ENCODE measurements around the gene COLGALT1. TPM values are rescaled to one million over a fixed set of nuclear protein-coding genes. Genes with fewer than 3 reads are reported as not detected.

COLGALT1 gene
- total and polyA plus RNA-seq, 2 of the 8 experiments (the other 6 are each of a cell fraction or from before 2014, with no cell fraction given), result 44.7 to 58.1 TPM

DNA sequence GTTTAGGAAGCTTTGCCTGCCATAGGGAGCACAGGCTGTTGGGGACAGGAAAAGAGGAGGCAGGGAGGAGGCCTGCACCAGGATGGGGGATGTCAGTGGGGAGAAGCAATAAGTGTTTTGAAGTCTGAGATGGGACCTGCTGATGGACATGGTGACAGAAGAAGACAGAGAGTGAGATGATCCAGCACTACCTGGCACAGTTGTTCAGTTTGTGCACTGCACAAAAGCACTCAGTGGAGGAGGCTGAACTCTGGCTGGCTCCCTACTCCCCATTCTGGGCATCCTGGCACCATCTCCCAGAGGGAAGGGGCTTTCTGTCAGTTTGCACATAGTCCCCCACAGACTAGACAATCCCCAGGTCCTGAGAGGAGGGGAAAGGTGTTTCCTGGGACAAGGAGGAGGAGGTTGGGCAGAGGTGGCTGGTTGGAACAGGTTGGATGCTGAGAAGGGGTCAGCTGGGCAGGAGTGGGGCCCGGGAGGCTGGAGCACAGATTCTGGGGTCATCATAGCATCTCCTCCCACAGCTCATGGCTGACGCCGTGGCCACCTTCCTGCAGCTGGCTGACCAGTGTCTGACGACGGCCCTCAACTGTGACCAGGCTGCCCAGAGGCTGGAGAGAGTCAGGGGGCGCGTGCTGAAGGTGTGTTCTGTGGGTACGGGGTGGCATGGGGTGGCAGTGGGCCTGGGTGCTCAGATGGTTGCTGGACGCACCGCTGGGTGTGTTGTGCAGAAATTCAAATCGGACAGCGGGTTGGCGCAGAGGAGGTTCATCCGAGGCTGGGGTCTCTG, 12.5 kb upstream of the COLGALT1 start:
- H2AFZ ChIP-seq (ENCODE audit: low read length), result no peak overlapping the region
- H4K91ac ChIP-seq (replicated peaks; ENCODE audit: insufficient read length, low read length), result no peak overlapping the region
- no peak overlapping the region for H3K4me3 ChIP-seq (ENCODE audit: extremely low read depth in 1 of 4, insufficient read depth in 2 of 4, low read depth in 3 of 4, low read length in 4 of 4)
- no peak overlapping the region for H3K9ac ChIP-seq (replicated peaks in 1 of 4; ENCODE audit: extremely low read depth in 1 of 4, low read depth in 3 of 4, low read length in 3 of 4)
- H3K4me1 ChIP-seq (replicated peaks in 1 of 4; ENCODE audit: control insufficient read depth in 3 of 4, insufficient read depth in 4 of 4, low read length in 3 of 4), result no peaks in the 10 kb centered on the region; a peak in 2 of 7 replicates
- no peaks in the 10 kb centered on the region for H3K36me3 ChIP-seq (ENCODE audit: control insufficient read depth in 2 of 4, insufficient read depth in 4 of 4, low read length in 3 of 4)
- peaks cover 0 to 3% of the 10 kb centered on the region in 2 experiments for H4K20me1 ChIP-seq (replicated peaks in 1 of 2; ENCODE audit: control insufficient read depth in 1 of 2, insufficient read depth in 2 of 2, low read length in 2 of 2)
- no peak overlapping the region for H3K23ac ChIP-seq (ENCODE audit: insufficient read length)
- no peak for DNase-seq (ENCODE audit: low read depth in 1 of 2, low spot score in 2 of 2)
- H4K8ac ChIP-seq (ENCODE audit: extremely low read depth, insufficient read depth, low read length), result no peak overlapping the region
- H2BK15ac ChIP-seq (ENCODE audit: low read length), result 0 out of 2 replicates have a peak overlapping the region, but pooled peaks have one; percentile 16
- no peak overlapping the region for H3K4me2 ChIP-seq (ENCODE audit: insufficient read depth in 1 of 2, low read depth in 2 of 2, low read length in 2 of 2)
- no peak overlapping the region for H3K18ac ChIP-seq (ENCODE audit: extremely low read depth, low read length)
- no peak overlapping the region for H4K5ac ChIP-seq (ENCODE audit: insufficient read length, low read depth, low read length)
- peaks cover 7% of the 10 kb centered on the region; the same call in 1 of the 2 replicates for H3K23me2 ChIP-seq (ENCODE audit: low read depth, low read length)
- no peak overlapping the region for H2BK120ac ChIP-seq (replicated peaks; ENCODE audit: low read depth, low read length)
- H3K27ac ChIP-seq (ENCODE audit: low read depth, low read length), result no peak overlapping the region
- no peaks in the 10 kb centered on the region for H3K79me1 ChIP-seq (ENCODE audit: low read depth, low read length)
- H3K4ac ChIP-seq (replicated peaks; ENCODE audit: insufficient read length, low read depth, low read length), result no peak overlapping the region
- CTCF ChIA-PET (ENCODE audit: partially characterized antibody), result interaction anchor here (1.2 kb wide), 1 partner anchor 10 kb away, joined by 3 read pairs; no protein-coding TSS in a partner anchor
- TF ChIP-seq SIX5 (IDR thresholded peaks at IDR 0.05; ENCODE audit: low read depth, low read length) (no peak), ZNF274 (IDR thresholded peaks at IDR 0.05; ENCODE audit: borderline replicate concordance, extremely low read depth, low read length) (no peak), CREB1 (IDR thresholded peaks at IDR 0.05) (no peak), EZH2 (IDR thresholded peaks at IDR 0.05; ENCODE audit: low read depth, low read length, severe bottlenecking) (no peak)
- H2AK5ac ChIP-seq (ENCODE audit: low read depth, low read length), result no peak overlapping the region
- POLR2A ChIA-PET (ENCODE audit: partially characterized antibody), result interaction anchor here (0.5 kb wide), 1 partner anchor 17 kb away, joined by 3 read pairs; no protein-coding TSS in a partner anchor
- H3K79me2 ChIP-seq (ENCODE audit: control insufficient read depth in 1 of 2, insufficient read depth in 2 of 2, low read length in 2 of 2), result no peaks in the 10 kb centered on the region
- no peak overlapping the region for H2BK20ac ChIP-seq (ENCODE audit: low read length)
- peaks cover 0 to 5% (median 2%) of the 10 kb centered on the region in 4 experiments; a peak in 2 of 7 replicates for H3K27me3 ChIP-seq (replicated peaks in 1 of 4; ENCODE audit: control insufficient read depth in 3 of 4, extremely low read depth in 1 of 4, insufficient read depth in 3 of 4, low read length in 3 of 4)
- no peak overlapping the region for H3K56ac ChIP-seq (replicated peaks; ENCODE audit: insufficient read length, low read depth, low read length)
- no peaks in the 10 kb centered on the region; a peak in 1 of 4 replicates for H3K9me3 ChIP-seq (ENCODE audit: insufficient read depth in 2 of 2, low read depth in 1 of 2, low read length in 1 of 2)
- no peak overlapping the region for H2BK12ac ChIP-seq (ENCODE audit: low read depth, low read length)
- H3K14ac ChIP-seq (ENCODE audit: insufficient read length), result no peak overlapping the region
- 90% methylated on average over 14 of the region's 14 CpGs; no CpG with 5 or more reads in 1 of the 2 experiments for WGBS, 2 experiments (ENCODE audit: extremely low coverage in 1 of 2, insufficient coverage in 1 of 2, insufficient read length in 1 of 2, insufficient replicate concordance in 2 of 2, low coverage in 1 of 2, low lambda C conversion rate in 2 of 2, missing lambda C conversion rate in 1 of 2)
- FAIRE-seq, result no peak
- H2BK5ac ChIP-seq (ENCODE audit: low read depth, low read length), result no peak overlapping the region
